ENCODE data around the gene NTN1.
A peak's percentile ranks its signal among the peaks of the same experiment; 100 is the strongest.

Gene NTN1

DNA sequence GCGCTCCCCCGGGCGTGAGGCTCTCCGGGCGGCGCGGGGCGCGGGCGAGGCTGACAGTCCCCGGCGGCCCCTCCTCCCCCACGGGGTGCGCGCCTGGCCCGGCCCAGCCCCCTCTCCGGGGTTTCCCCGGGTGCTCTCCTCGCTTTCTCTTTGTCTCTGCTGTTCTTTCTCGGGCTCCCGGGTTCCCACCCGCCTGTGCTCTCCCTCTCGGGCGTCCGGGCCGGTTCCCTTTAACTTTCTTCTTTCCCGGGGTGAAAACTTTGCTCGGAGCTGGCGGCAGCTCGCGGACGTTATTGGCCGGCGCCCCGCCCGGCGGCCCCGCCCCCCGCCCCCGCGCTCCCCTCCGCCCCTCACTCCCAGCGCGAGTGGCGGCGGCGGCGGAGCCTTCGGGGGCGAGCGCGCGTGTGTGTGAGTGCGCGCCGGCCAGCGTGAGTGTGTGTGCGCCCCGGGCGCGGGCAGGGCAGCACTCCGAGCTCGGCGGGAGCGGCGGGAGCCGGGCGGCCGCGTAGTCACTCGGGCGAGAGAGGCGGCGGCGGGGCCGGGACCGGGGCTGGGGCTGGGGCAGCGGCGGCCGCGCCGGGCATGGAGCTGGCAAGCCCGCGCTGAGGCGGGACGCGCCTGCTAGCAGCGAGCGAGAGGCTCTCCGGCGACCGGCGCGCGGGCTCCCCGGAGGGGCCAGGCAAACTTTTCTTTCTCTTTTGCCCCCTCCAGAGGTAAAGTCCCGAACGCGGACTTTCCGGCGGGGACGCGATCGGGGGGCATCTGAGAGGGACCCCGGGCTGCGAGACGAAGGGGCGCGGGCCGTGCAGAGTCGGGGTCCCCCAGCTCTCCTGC is at the start of gene NTN1:
TSS of gene NTN1 (plus strand) at position 353 of the 834 bp plus-strand sequence. CDS start 864 bp downstream, outside the sequence.
- H3K27ac ChIP-seq (ENCODE audit: low read length) = peak within 1 kb of the TSS; percentile 63

GRCh38 chr17:8975091-8975725 is 46.1 kb upstream of the NTN1 start:
- no peak overlapping the region for H3K9ac ChIP-seq (ENCODE audit: low read length)
- H2AFZ ChIP-seq (ENCODE audit: low read depth, low read length) = no peak overlapping the region
- no peaks in the 10 kb centered on the region for H4K20me1 ChIP-seq (ENCODE audit: insufficient read depth, low read length)
- H3K4me2 ChIP-seq (ENCODE audit: low read length) = no peak overlapping the region
- no peak for TF ChIP-seq EZH2phosphoT487 (IDR thresholded peaks at IDR 0.05; ENCODE audit: low read depth)
- TF ChIP-seq CTCF (IDR thresholded peaks at IDR 0.05; ENCODE audit: low read depth, low read length) = peak; percentile 26
- H3K4me3 ChIP-seq (ENCODE audit: low read length) = no peak overlapping the region
- H3K9me3 ChIP-seq (ENCODE audit: insufficient read depth, low read length) = no peaks in the 10 kb centered on the region
- H3K79me2 ChIP-seq (ENCODE audit: low read length) = no peaks in the 10 kb centered on the region
- peaks cover 5% of the 10 kb centered on the region; the same call in 1 of the 2 replicates for H3K4me1 ChIP-seq (ENCODE audit: low read length)
- no peaks in the 10 kb centered on the region for H3K36me3 ChIP-seq (replicated peaks; ENCODE audit: low read depth, low read length)
- H3K27me3 ChIP-seq (ENCODE audit: low read depth, low read length) = no peaks in the 10 kb centered on the region
- H3K27ac ChIP-seq (ENCODE audit: low read length) = no peak overlapping the region

More for the DNA sequence above, at the start of gene NTN1:
- Histone ChIP-seq H3K4me1 (ENCODE audit: low read length) (peaks cover 27% of the 10 kb centered on the region), H3K9me3 (ENCODE audit: insufficient read depth, low read length) (no peaks in the 10 kb centered on the region), H3K9ac (ENCODE audit: low read length) (peak within 1 kb of the TSS; percentile 88), H3K4me3 (ENCODE audit: low read length) (peak within 1 kb of the TSS; percentile 96), H4K20me1 (ENCODE audit: insufficient read depth, low read length) (no peaks in the 10 kb centered on the region), H3K4me2 (ENCODE audit: low read length) (peak within 1 kb of the TSS; percentile 98), H2AFZ (ENCODE audit: low read depth, low read length) (peak within 1 kb of the TSS; percentile 79), H3K27me3 (ENCODE audit: low read depth, low read length) (no peaks in the 10 kb centered on the region), H3K79me2 (ENCODE audit: low read length) (no peaks in the 10 kb centered on the region), H3K36me3 (replicated peaks; ENCODE audit: low read depth, low read length) (peaks cover 4% of the 10 kb centered on the region)
- TF ChIP-seq EZH2phosphoT487 (IDR thresholded peaks at IDR 0.05; ENCODE audit: low read depth) (no peak), CTCF (IDR thresholded peaks at IDR 0.05; ENCODE audit: low read depth, low read length) (no peak)

GRCh38 chr17:8976638-8977037 is 44.7 kb upstream of the NTN1 start:
- Histone ChIP-seq H3K9ac (ENCODE audit: low read length) (no peak overlapping the region), H3K4me3 (ENCODE audit: low read length) (no peak overlapping the region), H3K36me3 (replicated peaks; ENCODE audit: low read depth, low read length) (no peaks in the 10 kb centered on the region), H3K9me3 (ENCODE audit: insufficient read depth, low read length) (no peaks in the 10 kb centered on the region), H3K27ac (ENCODE audit: low read length) (no peak overlapping the region), H3K27me3 (ENCODE audit: low read depth, low read length) (no peaks in the 10 kb centered on the region), H4K20me1 (ENCODE audit: insufficient read depth, low read length) (no peaks in the 10 kb centered on the region), H2AFZ (ENCODE audit: low read depth, low read length) (no peak overlapping the region), H3K79me2 (ENCODE audit: low read length) (no peaks in the 10 kb centered on the region), H3K4me2 (ENCODE audit: low read length) (no peak overlapping the region), H3K4me1 (ENCODE audit: low read length) (peaks cover 5% of the 10 kb centered on the region; the same call in 1 of the 2 replicates)
- TF ChIP-seq CTCF (IDR thresholded peaks at IDR 0.05; ENCODE audit: low read depth, low read length) = no peak
- no peak for TF ChIP-seq EZH2phosphoT487 (IDR thresholded peaks at IDR 0.05; ENCODE audit: low read depth)

- H3K27ac ChIP-seq (ENCODE audit: low read length) = no peak overlapping the region
- H2AFZ ChIP-seq (ENCODE audit: low read depth, low read length) = no peak overlapping the region
- H3K9ac ChIP-seq (ENCODE audit: low read length) = no peak overlapping the region
- H3K36me3 ChIP-seq (replicated peaks; ENCODE audit: low read depth, low read length) = no peaks in the 10 kb centered on the region
- H4K20me1 ChIP-seq (ENCODE audit: insufficient read depth, low read length) = no peaks in the 10 kb centered on the region
- no peak for TF ChIP-seq CTCF (IDR thresholded peaks at IDR 0.05; ENCODE audit: low read depth, low read length)
- TF ChIP-seq EZH2phosphoT487 (IDR thresholded peaks at IDR 0.05; ENCODE audit: low read depth) = no peak
- no peaks in the 10 kb centered on the region for H3K27me3 ChIP-seq (ENCODE audit: low read depth, low read length)
- H3K79me2 ChIP-seq (ENCODE audit: low read length) = no peaks in the 10 kb centered on the region
- H3K4me3 ChIP-seq (ENCODE audit: low read length) = no peak overlapping the region
- H3K4me1 ChIP-seq (ENCODE audit: low read length) = peaks cover 19% of the 10 kb centered on the region
- no peak overlapping the region for H3K4me2 ChIP-seq (ENCODE audit: low read length)
- H3K9me3 ChIP-seq (ENCODE audit: insufficient read depth, low read length) = no peaks in the 10 kb centered on the region
Observed at GRCh38 chr17:8979715-8980114, 41.6 kb upstream of the NTN1 start.

All from OCI-LY3 (cell line).